Measurements from ENCODE around the gene KRT80.

The KRT80 gene

DNA sequence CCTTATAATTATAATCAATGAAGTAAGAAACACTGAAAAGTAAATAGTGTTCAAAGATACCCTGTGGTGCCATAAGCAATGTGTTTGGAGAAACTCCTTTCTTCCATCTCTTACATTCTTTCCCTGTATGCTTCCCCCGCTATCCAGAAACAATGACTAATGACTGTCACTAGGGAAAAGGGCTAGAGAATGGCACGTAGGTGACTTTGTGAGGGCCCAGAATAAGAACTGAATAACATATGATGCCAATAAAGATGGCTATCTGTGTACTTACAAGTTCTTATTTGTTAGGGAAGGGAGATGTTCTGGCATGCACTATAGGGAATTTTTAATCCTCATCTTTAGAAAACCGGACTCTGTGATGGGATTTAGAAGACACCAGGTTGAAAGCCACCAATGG, 36.6 kb upstream of the KRT80 start:
- no peak for DNase-seq

DNA sequence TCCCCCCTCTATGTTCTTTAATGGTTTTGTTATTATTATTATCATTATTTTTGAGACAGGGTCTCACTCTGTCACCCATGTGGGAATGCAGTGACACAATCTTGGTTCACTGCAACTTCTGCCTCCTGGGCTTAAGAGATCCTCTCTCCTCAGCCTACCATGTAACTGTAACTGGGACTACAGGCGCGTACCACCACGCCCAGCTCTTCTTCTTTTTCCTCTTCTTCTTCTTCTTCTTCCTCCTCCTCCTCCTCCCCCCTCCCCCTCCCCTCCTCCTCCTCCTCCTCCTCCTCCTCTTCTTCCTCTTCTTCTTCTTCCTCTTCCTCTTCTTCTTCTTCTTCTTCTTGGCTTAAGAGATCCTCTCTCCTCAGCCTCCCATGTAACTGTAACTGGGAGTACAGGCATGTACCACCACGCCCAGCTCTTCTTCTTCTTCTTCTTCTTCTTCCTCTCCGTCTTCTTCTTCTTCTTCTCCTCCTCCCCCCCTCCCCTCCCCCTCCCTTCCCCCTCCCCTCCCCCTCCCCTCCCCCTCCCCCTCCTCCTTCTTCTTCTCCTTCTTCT, 35.9 kb upstream of the KRT80 start:
- no peak for DNase-seq

DNA sequence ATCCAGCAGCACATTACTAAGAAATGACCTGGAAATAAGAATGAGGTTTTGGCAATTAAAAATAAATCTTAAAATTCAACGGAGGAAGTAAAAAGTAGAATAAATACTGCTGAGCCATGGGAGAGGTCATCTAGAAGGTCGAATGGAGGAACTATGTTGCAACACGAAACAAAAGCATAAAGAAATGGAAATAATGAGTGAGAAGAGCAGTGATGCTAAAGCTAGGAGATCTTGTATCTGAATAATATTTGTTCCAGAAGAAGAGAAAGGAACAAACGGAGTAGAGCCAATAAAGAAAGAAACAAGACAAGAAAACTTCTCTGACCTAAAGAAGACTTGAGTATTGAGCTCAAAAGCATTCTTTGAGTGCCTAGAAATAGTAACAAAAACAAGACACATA, 34.6 kb upstream of the KRT80 start:
- no peak for DNase-seq

DNA sequence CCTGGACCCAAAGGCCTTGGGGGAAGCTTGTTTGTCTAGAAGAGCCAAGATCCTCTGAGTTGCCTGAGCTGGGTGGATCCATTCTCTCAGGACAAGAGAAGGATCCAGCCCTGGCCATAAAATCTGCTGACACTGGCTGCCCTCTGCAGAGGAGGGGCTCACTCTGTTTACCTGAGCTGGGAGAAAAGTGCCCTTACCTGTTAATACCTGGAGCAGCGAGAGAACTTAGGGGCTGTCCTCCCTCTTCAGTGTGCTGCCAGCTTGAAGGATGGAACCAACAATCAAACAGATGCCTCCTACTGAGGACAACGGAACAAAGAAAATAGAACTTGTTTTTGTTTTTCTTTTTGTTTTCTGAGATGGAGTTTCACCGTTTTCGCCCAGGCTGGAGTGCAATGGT, 33.9 kb upstream of the KRT80 start:
- DNase-seq: no peak

DNA sequence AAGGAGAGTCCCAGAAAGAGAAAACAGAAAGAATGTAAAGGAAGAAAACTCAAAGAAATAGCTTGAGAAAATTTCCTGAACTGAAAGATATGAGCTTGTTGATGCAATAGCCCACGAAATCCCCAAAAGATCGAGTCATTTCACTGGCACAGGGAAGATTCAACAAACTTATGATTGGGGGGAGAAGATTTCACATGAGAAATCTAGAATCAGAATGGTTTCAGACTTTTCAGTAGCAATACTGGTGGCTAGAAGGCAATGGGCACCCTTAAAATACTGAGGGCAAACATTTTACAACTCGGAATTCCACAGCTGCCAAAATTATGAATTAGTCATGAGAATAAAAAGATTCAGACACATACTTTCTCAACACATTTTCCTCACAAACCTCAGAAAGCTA, 32.3 kb upstream of the KRT80 start:
- no peak for DNase-seq

DNA sequence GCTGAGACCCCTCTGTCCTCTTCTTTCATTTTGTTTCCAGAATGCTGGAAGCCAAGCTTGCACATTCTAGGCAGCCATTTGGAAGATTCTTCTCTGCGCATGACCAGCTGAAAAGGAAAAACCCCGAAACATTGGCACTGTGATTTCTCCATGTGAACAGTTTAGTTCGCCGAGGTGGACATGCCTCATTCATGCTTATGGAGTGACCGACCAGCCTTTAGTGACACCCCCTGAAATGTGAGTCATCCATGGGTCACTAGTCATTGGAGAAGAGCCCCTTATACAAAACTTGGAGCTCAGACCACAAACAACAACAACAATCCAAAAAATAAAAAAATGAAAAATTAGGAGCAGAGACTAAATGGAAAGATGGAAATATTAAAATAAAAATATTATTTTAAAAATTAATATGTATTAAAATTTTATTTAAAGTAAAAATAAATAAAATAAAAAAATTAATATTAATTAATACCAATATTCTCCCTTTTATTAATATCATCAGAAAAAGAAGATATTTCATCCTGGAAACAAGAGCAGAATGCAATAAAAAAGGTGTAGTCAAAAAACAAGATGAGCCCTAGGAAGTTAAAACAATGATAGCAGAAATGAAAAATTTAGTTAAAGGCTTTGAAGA, 31.7 kb upstream of the KRT80 start:
- DNase-seq: no peak

DNA sequence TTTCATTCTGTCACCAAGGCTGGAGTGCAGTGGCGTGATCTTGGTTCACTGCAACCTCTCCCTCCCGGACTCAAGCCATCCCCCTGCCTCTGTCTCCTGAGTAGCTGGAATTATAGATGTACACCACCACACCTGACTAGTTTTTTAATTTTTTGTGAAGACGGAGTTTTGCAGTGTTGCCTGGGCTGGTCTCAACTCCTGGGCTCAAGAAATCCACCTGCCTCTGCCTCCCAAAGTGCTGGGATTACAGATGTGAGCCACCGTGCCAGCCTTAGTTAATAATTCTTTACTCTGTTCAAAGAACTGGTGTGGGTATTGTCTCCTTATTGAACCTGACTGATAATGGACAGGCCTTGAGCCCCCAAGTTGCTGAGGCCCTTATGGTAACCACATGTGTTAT, 30.9 kb upstream of the KRT80 start:
- no peak for DNase-seq

DNA sequence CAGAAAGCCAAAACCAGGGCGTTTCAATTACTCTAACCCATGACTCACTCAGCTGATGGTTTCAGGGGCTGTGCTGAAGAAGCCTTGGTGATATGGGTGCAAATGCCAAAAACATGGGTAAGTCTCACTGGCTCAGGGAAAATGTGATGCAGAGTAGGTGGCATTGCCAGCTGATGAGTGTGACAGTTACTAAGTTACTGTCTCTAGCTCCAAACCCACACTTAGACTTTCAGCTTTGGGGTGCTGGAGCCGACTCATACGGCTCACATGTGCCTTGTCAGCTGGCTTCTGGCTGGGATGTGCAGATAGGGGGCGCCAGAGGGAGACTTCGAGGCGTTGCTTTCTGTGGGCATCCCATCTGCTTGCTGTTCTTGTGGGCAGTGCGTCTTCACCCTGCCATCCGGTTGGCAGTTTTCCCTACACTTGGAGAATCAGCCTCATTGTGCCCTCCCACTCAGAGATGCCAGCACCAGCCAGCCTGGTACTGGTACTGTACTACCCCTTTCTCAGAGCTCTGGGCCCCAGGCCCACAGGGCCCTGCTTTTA, 30.2 kb upstream of the KRT80 start:
- DNase-seq: peak; percentile 79

DNA sequence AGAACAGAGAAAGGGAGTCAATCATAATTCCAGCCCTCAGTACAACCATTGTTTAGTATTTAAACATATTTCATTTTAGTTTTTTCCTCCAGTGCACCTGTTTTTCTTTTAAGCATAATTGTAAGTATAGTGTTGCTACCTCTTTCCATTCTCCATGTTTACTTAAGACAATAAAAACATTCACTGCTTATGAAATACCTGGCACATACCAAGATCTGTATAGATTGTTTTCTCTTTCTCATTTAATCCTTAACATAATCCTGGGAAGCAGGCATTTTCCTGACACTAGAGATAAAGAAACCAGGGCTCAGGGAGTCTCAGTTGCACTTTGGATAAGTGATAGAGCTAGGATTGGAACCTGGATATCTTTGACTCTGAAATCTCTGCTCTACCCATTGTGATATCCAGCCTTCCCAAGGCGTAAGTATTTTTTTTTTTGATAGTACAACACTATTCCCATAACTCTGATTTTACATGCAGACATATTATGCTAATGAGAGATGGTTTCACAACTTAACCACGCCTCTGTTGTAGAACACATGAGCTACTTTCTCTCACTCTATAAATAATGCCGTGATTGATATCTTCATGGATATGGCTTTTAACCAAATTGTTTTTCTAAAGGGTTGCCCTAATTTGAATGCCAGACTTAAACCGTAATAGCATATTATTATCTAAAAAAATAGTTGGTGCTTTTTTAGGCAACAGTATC, 29.4 kb upstream of the KRT80 start:
- DNase-seq: no peak

DNA sequence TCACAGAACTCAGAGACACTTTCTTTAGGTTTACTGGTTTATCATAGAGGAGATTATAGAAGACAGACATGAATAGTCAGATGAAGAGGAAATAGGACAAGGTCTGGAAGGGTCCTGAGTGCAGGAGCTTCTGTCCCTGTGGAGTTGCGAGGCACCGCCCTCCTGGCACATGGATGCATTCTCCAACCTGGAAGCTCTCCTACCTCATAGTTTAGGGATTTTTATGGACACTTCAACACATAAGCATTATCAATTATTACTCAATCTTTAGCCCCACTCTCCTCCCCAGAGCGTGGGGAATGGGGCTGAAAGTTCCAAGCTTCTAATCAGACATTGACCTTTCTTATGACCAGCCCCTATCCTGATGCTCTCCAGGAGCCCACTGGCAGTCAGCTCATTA, 28.7 kb upstream of the KRT80 start:
- no peak for DNase-seq

DNA sequence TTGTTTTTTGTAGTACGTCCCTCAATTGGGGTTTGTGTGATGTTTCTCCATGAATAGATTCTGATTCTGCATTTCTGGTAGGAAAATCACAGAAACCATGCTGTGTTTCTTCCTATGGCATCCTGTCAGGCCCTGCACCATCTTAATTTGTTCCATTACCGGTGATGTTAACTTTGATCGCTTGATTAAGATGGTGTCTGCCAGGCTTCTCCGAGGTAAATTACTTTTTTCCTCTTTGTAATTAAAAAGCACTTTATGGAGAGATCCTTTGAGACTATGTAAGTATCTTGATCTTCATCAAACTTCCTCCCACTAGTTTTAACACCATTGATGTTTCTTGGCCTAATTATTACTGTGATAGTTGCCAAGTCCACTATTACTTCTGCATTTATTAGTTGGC, 26.2 kb upstream of the KRT80 start:
- DNase-seq: no peak

DNA sequence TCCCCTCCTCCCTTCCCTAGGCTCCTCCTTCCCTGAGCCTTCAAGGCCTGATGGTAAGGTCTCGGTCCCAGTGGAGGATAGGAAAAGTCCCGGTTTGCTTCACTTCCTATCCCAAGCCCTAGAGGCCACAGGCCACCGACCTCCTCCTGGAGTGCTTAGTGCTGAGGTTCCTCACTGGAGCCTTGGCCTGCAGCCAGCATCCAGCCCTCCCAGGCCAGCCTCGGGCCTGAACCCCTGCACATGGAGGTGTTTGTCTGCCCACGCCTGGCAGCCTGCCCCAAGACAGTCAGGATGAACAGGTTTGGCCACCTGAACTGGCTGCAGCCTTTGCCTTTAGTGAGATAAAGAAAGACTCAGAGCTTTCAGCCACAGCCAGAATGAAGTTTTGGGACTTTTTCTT, 25.4 kb upstream of the KRT80 start:
- no peak for DNase-seq

DNA sequence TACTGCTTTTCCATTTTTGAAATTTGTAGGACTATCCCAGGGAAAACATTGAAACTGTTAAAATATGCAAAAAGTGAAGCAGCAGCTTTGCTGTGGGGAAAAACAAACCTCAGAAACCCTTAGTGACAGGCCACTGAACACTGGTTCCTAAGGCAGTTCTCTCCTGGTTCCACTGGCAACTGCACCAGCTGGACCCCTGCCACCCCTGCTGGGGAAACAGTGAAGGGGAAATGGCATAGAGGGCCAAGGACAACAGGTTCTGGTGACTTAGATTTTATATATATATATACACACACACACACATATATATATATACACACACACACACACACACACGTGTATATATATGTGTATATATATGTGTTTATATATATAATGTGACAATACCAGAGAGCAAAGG, 25.0 kb upstream of the KRT80 start:
- no peak for DNase-seq

DNA sequence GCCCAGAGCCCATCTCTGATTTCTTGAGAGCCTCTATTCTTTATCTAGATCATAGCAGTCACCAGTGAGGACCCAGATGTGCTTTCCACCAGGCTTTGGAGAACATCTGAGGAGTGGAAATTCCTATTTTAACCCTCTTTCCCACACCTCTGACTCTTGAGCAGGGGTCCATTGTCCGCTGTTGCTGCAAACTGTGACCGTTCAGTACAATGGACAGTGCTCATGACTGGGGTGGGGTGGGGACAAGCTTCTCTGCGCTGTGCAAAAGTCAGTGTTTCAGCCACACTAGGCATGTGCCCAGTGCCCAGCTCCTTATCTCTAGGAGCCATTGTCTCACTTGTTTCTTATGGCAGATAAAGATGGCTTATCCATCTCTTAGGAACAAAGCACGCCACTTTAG, 24.3 kb upstream of the KRT80 start:
- DNase-seq: peak; percentile 28

DNA sequence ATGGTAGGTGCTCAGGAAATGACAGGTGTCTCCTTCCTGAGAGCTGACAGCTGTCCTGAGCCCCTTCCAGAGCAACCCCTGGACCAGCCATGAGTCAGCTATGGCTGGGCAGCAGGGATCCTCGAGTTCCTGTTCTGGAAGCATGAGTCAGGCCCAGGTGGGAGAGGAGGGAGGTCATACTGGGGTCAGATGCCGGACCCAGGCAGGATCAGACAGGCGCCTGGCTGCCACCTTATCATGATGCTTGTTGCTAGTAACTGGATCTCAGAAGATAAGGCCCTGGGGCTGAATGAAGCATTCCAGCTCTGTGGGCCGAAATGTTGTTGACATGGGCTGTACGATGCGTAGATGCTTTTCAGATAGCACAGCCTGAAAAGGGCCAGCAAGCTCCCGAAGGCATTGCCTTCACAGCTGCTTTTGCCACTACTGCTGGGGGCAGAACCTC, 23.8 kb upstream of the KRT80 start:
- no peak for DNase-seq

DNA sequence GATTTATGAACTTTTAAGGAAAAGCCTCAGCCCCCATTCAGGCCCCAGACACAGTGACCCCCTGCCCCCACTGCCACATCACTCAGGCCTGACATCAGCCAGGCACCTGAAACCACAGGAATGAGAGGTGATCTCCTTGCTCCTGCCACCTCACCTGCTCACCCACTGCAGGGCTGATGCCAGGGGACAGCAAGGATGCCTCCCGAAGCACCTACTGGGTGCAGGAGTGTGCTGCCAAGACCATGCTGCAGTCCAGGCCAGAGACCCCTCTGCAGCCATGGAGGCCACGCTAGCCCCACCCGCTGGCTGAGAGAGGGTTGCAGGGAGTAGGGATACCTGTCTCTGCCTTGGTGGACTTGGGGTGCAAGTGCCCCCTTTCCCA, 22.6 kb upstream of the KRT80 start:
- DNase-seq: no peak

DNA sequence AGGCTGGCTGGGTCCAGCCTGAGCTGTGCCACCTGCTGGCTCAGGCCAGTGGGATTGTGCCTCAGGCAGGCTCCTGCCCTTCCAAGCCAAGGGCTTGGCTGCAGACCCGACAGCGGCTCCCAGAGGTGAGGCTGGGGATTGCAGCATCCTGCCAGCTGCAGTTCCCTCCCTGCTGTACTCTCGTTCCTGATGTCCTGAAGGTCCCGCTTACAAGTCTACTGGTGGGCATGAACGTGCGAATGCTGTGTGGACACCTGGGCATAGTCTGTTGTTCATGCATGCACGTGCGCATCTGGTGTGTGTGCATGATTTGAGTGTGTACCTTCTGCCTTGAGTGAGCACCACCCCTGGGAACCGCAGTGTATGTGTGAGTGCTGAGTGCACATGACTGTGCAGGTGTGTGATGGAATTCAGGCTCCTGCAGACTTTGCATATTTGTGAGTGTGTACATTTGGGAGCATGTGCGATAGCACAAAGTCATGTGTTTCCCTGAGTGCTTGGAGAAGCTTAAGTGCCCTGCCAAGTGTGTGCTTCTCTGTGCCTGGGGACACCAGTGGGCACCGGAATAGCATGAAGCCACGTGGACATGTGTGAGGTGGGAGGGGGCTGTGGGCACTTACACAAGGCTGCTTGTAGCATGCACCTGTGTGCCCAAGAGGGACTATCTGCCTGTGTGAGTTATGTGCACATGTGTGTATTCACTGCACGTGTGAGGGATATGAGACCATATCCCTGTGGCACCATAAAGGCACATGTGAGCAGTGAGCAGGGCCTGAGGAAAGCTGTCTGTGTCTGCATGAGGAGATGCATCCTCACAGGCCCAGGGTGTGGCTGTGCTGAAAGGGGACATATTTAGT, 22.0 kb upstream of the KRT80 start:
- peak; percentile 80 for DNase-seq

DNA sequence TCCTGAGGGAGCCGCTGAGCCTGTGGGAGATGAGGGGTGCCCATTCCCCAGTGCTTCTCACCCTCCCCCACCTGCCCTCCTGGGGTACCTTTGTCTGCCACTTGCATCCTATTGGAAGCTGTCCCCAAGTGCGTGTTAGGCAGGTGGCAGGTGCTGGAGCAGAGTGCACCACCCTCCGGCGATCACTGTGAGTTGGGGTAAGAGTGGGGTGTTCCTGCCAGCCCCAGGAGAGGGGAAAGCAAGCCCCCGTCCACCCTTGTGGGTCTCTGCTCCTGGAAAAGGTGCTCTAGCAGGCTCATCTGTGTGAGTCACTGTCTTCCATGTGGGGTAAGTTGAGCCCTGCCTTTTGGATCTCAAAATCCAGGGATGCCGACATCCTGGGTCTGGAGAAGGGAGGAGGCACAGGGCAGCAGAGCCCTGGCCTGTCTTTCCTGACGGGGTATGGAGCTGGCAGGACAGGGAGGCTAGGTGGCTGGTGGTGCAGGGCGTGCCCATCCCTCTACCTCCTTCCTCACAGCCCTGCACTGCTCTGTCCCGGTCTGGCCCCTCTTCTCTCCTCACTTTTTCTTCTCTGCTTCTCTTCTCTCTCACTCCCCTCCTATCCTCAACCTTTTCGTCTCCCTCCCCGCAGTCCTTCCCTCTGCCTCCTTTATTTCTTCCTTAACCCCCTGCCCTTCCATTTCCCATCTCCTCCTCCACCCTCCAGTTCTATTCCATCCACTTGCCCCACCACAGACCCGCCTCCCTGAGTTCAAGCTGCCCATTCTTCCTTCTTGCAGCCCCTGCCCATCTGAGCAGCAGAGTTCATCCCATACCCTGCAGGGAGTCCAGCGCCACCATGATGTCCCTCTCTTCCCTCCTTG, 21.1 kb upstream of the KRT80 start:
- no peak for DNase-seq

DNA sequence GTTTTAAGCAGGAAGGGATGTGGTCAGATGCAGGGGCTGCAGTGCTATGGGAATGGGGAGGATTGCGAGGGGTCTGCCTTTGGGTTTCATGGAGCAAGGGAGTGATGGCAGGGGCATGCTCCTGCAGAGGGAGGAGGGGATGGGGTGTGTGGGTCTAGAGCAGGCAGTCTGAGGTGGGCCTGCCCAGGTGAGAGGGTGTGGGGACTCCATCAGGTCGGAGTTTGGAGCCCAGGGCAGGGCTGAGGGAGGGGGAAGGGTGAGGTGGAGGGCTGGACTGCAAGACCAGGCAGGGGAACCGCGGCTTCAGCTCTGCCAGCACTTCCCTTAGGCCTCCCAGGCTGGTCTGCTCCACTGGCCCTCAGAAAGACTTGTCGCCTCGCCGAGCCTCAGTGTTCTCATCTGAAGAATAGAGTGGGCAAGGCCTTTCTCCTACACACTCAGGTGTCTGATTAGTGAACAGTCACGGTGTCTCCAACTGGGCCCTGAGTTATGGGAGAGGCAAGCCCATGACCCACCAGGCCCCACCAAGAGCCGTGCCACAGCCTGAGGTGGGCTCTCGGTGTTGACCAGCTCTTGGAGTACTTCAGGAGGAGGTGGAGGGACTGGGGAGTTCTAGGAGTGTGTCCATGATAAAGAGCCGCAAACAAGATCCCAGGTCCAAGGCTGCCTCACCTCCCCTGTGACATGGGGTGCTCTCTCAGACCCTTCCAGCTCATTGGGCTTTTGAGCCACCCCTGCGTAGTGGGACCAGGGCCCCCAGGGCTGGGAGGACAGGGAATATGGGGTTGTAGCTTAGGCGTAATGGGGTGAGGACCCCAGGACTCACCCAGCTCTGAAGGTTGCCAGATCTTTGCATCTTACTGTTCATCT, 20.1 kb upstream of the KRT80 start:
- DNase-seq: no peak

DNA sequence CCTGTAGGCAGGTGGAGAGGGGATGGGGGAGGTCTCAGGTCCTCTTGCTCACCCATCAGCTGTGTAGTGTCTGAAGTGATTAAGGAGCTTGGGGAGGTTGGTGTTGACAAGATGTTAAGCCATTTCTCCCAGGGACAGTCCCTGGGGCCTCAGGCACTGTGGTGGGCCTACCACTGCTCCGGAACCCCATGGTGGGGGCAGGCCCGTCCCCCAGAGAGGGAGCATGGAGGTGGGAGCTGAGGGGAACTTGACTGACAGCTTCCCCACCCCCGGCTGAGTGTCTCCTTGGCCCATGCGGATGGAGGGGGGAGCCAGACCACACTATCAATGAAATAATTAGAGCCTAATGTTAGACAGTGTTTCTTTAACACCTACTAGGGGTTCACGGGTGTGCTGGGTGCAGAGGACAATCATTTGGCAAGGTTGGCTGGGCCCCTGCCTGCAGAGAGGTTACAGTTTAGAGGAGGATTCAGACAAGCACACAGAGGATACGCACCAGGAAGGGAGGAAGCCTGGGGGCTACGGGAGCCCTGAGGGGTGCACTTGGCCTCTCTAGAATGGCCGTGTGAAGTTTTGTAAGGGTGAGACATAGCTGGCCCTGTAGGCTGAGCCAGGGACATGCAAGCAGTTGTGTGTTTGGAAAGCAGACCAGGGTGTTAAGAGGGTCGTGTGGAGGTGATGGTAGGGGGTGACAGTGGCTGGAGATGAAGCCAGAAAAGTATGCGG, 19.3 kb upstream of the KRT80 start:
- no peak for DNase-seq
